Measurements from ENCODE around the gene TTC36.
"Not testable (repeated sequence)": the region's sequence is repeated elsewhere in the genome, so short reads cannot be mapped to it uniquely, and the experiment has no call there.

Gene TTC36

GRCh38 chr11:118527109-118527508, at the start of gene TTC36:
TTC36 (plus strand) TSS chr11:118527474; CDS start chr11:118527495, 21 bp downstream.
- no peak for DNase-seq

- not testable (repeated sequence) for DNase-seq
These were observed 46.0 kb upstream of the TTC36 start for GRCh38 chr11:118481238-118481637.

- DNase-seq = no peak
These were observed 42.9 kb upstream of the TTC36 start for GRCh38 chr11:118484405-118484804.

GRCh38 chr11:118485273-118485672, 42.0 kb upstream of the TTC36 start:
- DNase-seq = no peak

- peak; percentile 77 for DNase-seq
These were observed 38.7 kb upstream of the TTC36 start for GRCh38 chr11:118488480-118489109.

GRCh38 chr11:118491041-118491440, 36.2 kb upstream of the TTC36 start:
- no peak for DNase-seq

- DNase-seq = no peak
These were observed 29.4 kb upstream of the TTC36 start for GRCh38 chr11:118497831-118498230.

- DNase-seq = no peak
These were observed 24.1 kb upstream of the TTC36 start for GRCh38 chr11:118503216-118503615.

GRCh38 chr11:118511601-118512000, 15.7 kb upstream of the TTC36 start:
- DNase-seq = no peak

GRCh38 chr11:118514103-118514502, 13.2 kb upstream of the TTC36 start:
- no peak for DNase-seq

GRCh38 chr11:118519549-118519948, 7.7 kb upstream of the TTC36 start:
- no peak for DNase-seq

GRCh38 chr11:118521892-118522311, 5.4 kb upstream of the TTC36 start:
- DNase-seq = no peak

- DNase-seq = no peak
These were observed 4.7 kb upstream of the TTC36 start for GRCh38 chr11:118522571-118523072.

- no peak for DNase-seq
These were observed 2.9 kb upstream of the TTC36 start for GRCh38 chr11:118524356-118524755.

- DNase-seq = no peak
These were observed 2.4 kb upstream of the TTC36 start for GRCh38 chr11:118524757-118525470.

- no peak for DNase-seq
These were observed 586 bp upstream of the TTC36 start for GRCh38 chr11:118526688-118527087.

GRCh38 chr11:118528511-118528910, 1.2 kb downstream of the TTC36 start:
- no peak for DNase-seq

- DNase-seq = no peak
These were observed 2.4 kb downstream of the TTC36 start for GRCh38 chr11:118529584-118530175.

- no peak for DNase-seq
These were observed 3.0 kb downstream of the TTC36 start for GRCh38 chr11:118530180-118530682.

GRCh38 chr11:118530683-118531596, 3.7 kb downstream of the TTC36 start, which contains the start of gene TMEM25:
TMEM25 (plus strand) TSS chr11:118531192; CDS start chr11:118531802, 610 bp downstream.
- peak; percentile 57 for DNase-seq

- no peak for DNase-seq
These were observed 4.4 kb downstream of the TTC36 start for GRCh38 chr11:118531597-118532084.

GRCh38 chr11:118532091-118532490, 4.8 kb downstream of the TTC36 start:
- DNase-seq = no peak
